Measurements from ENCODE around the gene NOP10. TPM values are rescaled to one million over a fixed set of nuclear protein-coding genes. Genes with fewer than 3 reads are reported as not detected.
A peak's percentile ranks its signal among the peaks of the same experiment; 100 is the strongest.

NOP10 gene
- total and polyA plus RNA-seq, 2 donors (not counting 1 experiment from before 2014, with no cell fraction given) = 189 to 277 TPM

GRCh38 chr15:34323217-34323616 is 19.7 kb downstream of the NOP10 start:
- Histone ChIP-seq H3K36me3 (ENCODE audit: control insufficient read depth, insufficient read depth, low read length) (no peaks in the 10 kb centered on the region), H4K20me1 (ENCODE audit: control insufficient read depth, extremely low read depth, insufficient read depth, low read length) (no peaks in the 10 kb centered on the region), H3K27me3 (ENCODE audit: control insufficient read depth, insufficient read depth, low read length) (no peaks in the 10 kb centered on the region), H3K9me3 (ENCODE audit: control insufficient read depth, insufficient read depth, low read depth, low read length) (no peaks in the 10 kb centered on the region), H3K4me2 (ENCODE audit: extremely low read depth, insufficient read depth, low read length) (no peak overlapping the region), H2AFZ (ENCODE audit: low read length) (no peak overlapping the region), H3K79me2 (ENCODE audit: control insufficient read depth, insufficient read depth, low read length) (no peaks in the 10 kb centered on the region), H3K4me1 (ENCODE audit: control insufficient read depth, extremely low read depth, insufficient read depth, low read length) (no peaks in the 10 kb centered on the region), H3K4me3 (replicated peaks in 1 of 4; ENCODE audit: control extremely low read depth in 1 of 4, insufficient read depth in 1 of 4, low read depth in 3 of 4, low read length in 4 of 4) (no peak overlapping the region), H3K27ac (ENCODE audit: insufficient read depth, low read length) (no peak overlapping the region), H3K9ac (ENCODE audit: insufficient read depth, low read length) (no peak overlapping the region)
- TF ChIP-seq EZH2 (IDR thresholded peaks at IDR 0.05; ENCODE audit: low read length, missing control alignments) = no peak
- TF ChIP-seq CTCF (conservative IDR thresholded peaks at IDR 0.05 in 1 of 2, IDR thresholded peaks at IDR 0.05 in 1 of 2; ENCODE audit: low read depth in 1 of 2, low read length in 2 of 2) = no peak
- no peak for DNase-seq (ENCODE audit: low read depth in 2 of 2)

GRCh38 chr15:34318277-34319079 is 24.5 kb downstream of the NOP10 start:
- Histone ChIP-seq H3K9ac (ENCODE audit: insufficient read depth, low read length) (peak overlapping the region; percentile 21), H3K4me3 (replicated peaks in 1 of 4; ENCODE audit: control extremely low read depth in 1 of 4, insufficient read depth in 1 of 4, low read depth in 3 of 4, low read length in 4 of 4) (peak overlapping the region; percentile 58 to 90 (median 64)), H3K36me3 (ENCODE audit: control insufficient read depth, insufficient read depth, low read length) (no peaks in the 10 kb centered on the region), H3K9me3 (ENCODE audit: control insufficient read depth, insufficient read depth, low read depth, low read length) (no peaks in the 10 kb centered on the region), H3K4me1 (ENCODE audit: control insufficient read depth, extremely low read depth, insufficient read depth, low read length) (no peaks in the 10 kb centered on the region), H4K20me1 (ENCODE audit: control insufficient read depth, extremely low read depth, insufficient read depth, low read length) (no peaks in the 10 kb centered on the region), H3K27ac (ENCODE audit: insufficient read depth, low read length) (peak overlapping the region; percentile 48), H2AFZ (ENCODE audit: low read length) (peak overlapping the region; percentile 97), H3K4me2 (ENCODE audit: extremely low read depth, insufficient read depth, low read length) (peak overlapping the region; percentile 74), H3K79me2 (ENCODE audit: control insufficient read depth, insufficient read depth, low read length) (no peaks in the 10 kb centered on the region), H3K27me3 (ENCODE audit: control insufficient read depth, insufficient read depth, low read length) (no peaks in the 10 kb centered on the region)
- TF ChIP-seq EZH2 (IDR thresholded peaks at IDR 0.05; ENCODE audit: low read length, missing control alignments) = no peak
- no peak for TF ChIP-seq CTCF (conservative IDR thresholded peaks at IDR 0.05 in 1 of 2, IDR thresholded peaks at IDR 0.05 in 1 of 2; ENCODE audit: low read depth in 1 of 2, low read length in 2 of 2)
- DNase-seq (ENCODE audit: low read depth in 2 of 2) = peak; percentile 56 to 82

DNA sequence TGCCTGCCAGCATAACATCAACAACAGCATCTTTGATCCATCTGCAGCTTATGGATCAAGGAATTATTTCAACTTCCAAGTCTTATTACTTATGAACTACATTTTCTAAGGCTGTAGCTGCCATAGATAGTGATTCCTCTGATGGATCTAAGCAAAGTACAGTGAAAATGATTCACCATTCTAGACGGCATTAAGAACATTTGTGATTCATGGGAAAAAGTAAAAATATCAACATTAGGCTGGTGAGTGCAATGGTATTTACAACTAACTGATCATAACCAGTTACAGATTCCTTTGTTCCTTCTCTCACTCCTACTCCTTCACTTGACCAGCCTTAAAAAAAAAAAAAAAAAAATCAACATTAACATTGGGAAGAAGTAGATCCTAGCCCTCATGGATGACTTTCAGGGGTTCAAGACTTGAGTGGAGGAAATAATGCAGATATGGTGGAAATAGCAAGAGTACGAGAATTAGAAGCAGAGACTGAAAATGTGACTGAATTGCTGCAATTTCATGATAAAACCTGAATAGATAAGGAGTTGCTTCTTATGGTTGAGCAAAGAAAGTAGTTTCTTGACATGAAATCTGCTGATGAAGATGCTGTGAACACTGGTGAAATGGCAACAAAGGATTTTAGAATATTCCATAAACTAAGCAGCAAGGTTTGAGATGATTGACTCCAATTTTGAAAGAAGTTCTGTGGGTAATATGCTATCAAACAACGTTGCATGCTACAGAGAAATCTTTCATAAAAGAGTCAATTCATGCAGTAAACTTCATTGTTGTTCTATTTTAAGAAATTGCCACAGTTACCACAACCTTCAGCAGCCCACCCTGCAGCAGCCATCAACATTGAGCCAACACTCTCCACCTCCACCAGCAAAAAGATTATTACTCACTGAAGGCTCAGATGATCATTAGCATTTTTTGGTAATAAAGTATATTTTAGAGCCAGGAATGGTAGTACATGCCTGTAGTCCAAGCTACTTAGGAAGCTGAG is 28.1 kb downstream of the NOP10 start:
- Histone ChIP-seq H3K27me3 (ENCODE audit: control insufficient read depth, insufficient read depth, low read length) (no peaks in the 10 kb centered on the region), H3K4me1 (ENCODE audit: control insufficient read depth, extremely low read depth, insufficient read depth, low read length) (no peaks in the 10 kb centered on the region), H3K27ac (ENCODE audit: insufficient read depth, low read length) (no peak overlapping the region), H3K79me2 (ENCODE audit: control insufficient read depth, insufficient read depth, low read length) (no peaks in the 10 kb centered on the region), H3K9me3 (ENCODE audit: control insufficient read depth, insufficient read depth, low read depth, low read length) (no peaks in the 10 kb centered on the region), H2AFZ (ENCODE audit: low read length) (no peak overlapping the region), H4K20me1 (ENCODE audit: control insufficient read depth, extremely low read depth, insufficient read depth, low read length) (no peaks in the 10 kb centered on the region), H3K36me3 (ENCODE audit: control insufficient read depth, insufficient read depth, low read length) (no peaks in the 10 kb centered on the region), H3K9ac (ENCODE audit: insufficient read depth, low read length) (no peak overlapping the region), H3K4me2 (ENCODE audit: extremely low read depth, insufficient read depth, low read length) (no peak overlapping the region), H3K4me3 (replicated peaks in 1 of 4; ENCODE audit: control extremely low read depth in 1 of 4, insufficient read depth in 1 of 4, low read depth in 3 of 4, low read length in 4 of 4) (no peak overlapping the region)
- TF ChIP-seq CTCF (conservative IDR thresholded peaks at IDR 0.05 in 1 of 2, IDR thresholded peaks at IDR 0.05 in 1 of 2; ENCODE audit: low read depth in 1 of 2, low read length in 2 of 2) (no peak), EZH2 (IDR thresholded peaks at IDR 0.05; ENCODE audit: low read length, missing control alignments) (no peak)
- DNase-seq (ENCODE audit: low read depth in 2 of 2) = no peak

All from fibroblast of lung (primary cell).